Cardiac atrium fibroblast (primary cell): Measurements from ENCODE around the gene NKX2-1. TPM values are rescaled to one million over a fixed set of nuclear protein-coding genes. Genes with fewer than 3 reads are reported as not detected.

Source experiments
- total RNA-seq: library from RNA; depleted of rRNA; stranded (reverse); fragments of >200 nt; gene quantifications from 2 replicates; pipeline ENCODE4 v1.2.3, GENCODE V29; 2015

The NKX2-1 gene
- total RNA-seq: not detected in 2 replicates

GRCh38 chr14:36519431-36520321 is at the start of gene NKX2-1:
NKX2-1 (minus strand) TSS chr14:36520232; CDS start chr14:36520129, 103 bp downstream.

Other genes with a start within 250 kb of the NKX2-1 start
- gene MBIP, start 199.6 kb downstream of the NKX2-1 start, total RNA-seq: 4.3 and 7.8 TPM in 2 replicates
- not detected in 2 replicates for gene NKX2-8, start 62.4 kb upstream of the NKX2-1 start, total RNA-seq
- gene PAX9, start 141.6 kb upstream of the NKX2-1 start, total RNA-seq: not detected in 2 replicates